GM21619 (cell line): Measurements from ENCODE around the gene RHBDF2.
A peak's percentile ranks its signal among the peaks of the same experiment; 100 is the strongest.

ENCODE experiments used
- ATAC-seq: cut with Tn5 transposase; IDR thresholded peaks from one replicate; pipeline ENCODE4 v1.9.1; 2021; ENCODE audit not compliant: unreplicated experiment

Gene RHBDF2

DNA sequence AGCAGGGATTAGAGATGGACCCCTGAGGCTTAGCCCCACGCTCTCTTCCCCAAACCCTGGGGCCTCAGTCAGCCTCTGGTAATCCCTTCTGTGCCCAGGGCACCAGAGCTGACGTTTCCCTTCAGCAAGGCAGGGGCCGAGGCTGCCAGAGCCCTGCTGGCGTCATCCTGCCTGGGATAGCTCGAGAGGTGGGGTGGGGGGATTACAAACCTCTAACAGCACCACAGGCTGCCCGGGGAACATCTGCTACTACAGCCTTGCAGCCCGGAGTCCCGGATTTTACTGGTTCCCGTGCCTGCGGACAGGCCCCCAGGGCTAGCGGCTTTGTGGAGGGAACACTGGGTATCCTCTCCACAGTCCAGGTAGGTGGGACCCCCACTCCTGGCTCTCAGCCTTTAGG lies 33.9 kb downstream of the RHBDF2 start, which contains the start of gene AANAT:
Gene AANAT, plus strand, starts transcription at position 238 of the 400 bp plus-strand sequence. CDS start 1,144 bp downstream, outside the sequence.
- ATAC-seq = no peak

DNA sequence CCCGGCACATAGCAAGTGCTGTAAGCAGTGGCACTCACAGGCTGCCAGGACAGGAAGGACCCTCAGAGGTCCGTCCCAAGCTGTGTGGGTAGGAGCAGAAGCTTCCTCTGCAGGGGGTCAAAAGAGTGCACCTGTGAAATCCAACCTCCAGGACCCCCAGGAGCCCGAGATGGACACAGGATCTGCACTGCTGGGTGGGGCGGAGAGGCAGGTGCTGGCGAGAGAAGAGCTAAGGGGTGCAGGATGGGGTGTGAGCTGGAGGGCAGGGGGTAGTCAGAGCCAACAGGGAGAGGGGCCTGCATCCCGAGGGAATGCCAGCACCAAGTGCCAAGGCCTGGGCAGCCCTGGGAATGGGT lies 34.5 kb downstream of the RHBDF2 start:
- no peak for ATAC-seq

DNA sequence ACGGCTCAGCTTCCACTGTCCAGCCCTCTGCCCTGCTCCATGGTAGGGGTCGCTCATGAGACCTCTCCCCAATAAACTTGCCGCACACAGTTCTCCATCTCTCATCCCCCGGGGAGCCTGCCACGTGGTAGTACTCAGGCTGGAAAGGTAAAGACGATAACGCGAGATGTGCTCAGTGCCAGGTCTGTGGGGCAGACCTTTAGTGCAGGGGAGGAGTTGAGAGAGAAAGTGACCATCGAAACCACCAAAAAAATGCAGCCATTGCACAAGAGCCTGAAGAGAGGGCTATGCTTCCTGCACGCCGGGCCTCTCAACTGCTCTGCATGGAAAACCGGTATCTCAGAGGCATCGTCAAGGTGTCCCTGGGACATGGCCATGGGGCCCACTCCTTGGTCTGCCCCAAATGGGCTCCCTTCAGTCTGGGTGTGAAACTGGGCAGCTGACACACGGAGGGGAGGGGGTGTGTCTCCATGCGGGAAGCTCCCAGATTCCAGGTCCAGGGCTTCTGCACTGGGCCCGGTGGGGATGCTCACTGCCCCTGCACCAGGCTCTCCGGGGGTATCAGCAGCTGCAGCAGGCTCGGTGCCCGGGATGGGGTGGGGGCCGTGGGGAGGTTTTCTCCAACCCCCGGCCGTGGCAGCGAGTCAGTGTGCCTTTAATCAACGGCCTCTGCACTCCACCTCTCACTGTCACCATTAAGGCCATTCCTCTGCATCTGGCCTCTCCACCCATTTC lies 38.5 kb downstream of the RHBDF2 start:
- ATAC-seq = no peak

DNA sequence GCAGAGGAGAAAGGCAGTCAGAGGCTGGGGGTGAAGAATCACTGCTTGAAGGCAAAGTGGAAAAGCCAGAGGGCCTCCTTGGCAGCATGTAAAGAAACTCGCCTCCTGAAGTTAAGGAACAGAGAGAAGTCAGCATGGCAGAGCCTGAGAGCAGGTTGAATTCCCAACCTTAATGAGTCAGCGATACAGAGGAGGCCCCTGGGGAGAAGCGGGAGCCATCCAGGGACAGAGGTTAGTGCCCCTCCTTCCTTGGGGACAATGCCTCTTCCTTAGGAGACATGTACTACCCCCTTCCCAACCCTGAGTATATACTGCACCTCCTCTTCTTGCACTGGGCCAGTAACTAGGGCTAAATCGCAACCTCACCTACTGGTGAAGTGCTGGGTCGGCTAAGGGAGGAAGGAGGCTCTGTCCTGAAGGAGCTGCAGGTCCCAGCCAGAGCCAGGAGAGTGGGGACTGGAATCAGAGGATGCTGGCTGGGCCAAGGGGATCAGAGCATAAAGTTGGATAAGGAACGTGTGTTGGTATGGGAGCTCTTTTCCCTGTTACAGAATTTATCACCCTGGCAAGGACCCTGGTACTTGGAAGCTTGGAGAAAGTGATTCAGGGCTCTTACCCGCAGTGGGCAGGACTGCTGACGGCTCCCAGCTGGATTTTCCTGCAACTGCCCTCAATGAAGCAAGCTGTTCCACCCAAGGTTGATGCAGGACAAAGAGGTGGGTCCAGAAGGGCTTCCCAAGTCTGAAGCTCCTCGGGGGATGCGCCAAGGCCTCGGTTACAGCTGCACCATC lies 39.3 kb downstream of the RHBDF2 start:
- no peak for ATAC-seq

DNA sequence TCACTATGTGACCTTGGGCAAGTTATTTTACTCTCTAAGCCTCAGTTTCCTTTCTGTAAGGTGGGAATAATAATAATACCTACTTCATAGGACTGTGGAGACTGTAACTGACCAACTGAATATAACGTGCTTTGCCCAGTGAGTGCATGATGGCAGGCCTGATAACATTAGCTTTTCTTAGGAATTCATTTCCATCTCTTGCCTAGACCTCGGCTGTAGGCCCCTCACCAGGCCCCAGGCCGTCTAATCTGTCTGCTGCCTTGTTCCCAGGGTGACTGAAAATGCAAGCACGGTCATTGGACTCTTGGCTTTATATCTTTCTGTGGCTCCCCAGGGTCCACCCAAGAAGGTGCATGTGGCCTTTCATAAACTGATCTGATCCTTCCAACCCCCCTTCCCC lies 41.5 kb downstream of the RHBDF2 start:
- ATAC-seq = no peak

GRCh38 chr17:76458580-76459490 lies 42.4 kb downstream of the RHBDF2 start:
- ATAC-seq = no peak

- no peak for ATAC-seq
Measured at GRCh38 chr17:76453431-76453743, 47.8 kb downstream of the RHBDF2 start.

DNA sequence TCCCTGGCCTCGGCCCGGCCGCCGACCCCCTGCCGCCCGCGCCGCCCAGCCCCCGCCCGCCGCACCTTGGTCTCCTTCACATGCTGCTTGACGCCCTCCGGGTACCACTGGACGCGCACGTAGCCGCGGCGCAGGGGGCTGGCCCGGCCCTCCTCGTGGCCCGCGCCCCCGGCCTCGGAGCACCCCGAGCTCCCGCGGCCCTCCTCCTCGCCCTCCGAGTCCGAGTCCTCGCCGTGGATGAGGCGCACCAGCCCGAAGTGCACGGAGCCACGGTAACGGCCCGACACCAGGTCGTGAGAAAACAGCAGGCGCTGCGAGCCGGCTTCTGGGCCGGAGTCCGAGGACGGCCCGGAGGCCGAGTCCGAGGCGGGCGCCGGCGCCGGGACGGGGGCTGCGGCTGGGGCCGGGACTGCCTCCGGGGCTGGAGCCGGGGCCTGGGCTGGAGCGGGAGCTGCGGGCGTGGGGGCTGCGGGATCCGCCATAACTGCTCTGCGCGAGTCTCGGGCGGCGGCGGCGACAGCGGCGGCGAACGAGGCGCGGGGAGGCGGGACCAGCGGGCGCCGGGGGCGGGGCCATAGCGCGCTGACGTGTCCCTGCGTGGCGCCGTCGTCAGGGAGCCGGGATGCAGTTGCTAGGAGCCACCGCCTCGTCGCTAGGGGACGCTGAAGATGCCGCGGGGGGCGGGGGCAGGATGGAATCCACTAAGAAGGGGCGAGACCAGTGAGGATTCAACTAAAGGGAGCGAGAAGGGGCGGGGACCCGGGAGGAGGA lies 48.4 kb downstream of the RHBDF2 start, which contains the start of gene UBE2O:
Gene UBE2O, minus strand, starts transcription at position 493 of the 771 bp plus-strand sequence. Its CDS starts 11 bp downstream, at position 482.
- peak; percentile 84 for ATAC-seq

GRCh38 chr17:76452127-76452659 lies 49.0 kb downstream of the RHBDF2 start:
- no peak for ATAC-seq

DNA sequence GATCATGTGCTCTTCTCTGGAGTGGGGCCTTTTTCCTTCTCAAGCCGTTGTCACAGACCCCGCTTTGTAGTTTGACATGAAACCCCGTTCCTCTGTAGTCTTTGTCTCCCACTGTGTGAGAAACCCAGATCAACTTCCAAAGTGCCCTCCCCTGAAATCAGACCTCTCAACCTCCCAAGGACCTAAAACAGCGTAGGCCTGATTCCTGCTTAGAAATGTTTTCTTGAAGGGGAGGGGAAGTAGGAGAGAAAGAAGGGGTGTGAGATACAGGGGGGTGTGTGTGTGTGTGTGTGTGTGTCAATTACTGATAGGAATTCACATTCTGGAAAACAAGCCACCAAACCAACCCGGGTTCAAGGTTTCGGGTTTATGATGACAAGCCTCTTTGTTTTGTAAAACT lies 49.7 kb downstream of the RHBDF2 start:
- no peak for ATAC-seq

- no peak for ATAC-seq
Measured at GRCh38 chr17:76449126-76449525, 52.1 kb downstream of the RHBDF2 start.

- no peak for ATAC-seq
Measured at GRCh38 chr17:76447931-76448652, 53.1 kb downstream of the RHBDF2 start.

DNA sequence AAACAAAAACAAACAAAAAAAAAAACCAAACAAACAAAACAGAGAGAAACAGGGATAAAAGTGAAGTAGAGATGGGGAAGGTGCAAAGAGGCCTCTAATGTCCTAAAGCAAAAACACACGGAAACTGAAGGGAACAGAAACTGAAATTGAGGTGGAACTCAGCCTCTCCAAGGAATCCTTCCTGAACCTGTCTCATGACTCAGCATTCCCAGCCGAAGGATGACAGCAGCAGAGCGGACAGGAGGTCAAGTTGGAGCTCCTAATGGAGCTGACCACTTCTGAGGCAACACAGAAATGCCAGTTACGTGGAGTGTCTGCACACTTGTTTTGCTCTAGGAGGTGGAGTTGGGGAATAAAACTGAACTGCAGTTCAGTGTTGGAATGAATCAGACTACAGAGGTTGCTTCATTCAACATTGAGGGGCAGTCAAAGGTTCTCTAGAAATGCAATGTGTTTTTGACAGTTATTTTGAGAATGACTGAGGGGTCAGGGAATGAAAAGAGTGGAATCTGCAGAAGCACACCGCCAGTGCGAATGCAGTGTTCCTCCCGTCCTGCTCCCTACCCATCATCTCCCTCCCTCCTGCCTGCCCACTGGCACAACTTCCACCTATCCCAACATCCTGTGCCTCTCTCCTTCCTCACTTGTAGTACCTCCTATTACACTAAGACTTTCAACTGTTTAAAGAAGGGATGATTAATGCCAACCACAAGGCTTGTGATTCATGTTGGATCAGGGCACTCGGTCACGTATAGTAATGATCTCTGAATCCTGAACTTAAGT lies 54.6 kb downstream of the RHBDF2 start:
- no peak for ATAC-seq

- no peak for ATAC-seq
Measured at GRCh38 chr17:76445697-76446448, 55.4 kb downstream of the RHBDF2 start.

GRCh38 chr17:76444518-76445311 lies 56.5 kb downstream of the RHBDF2 start:
- no peak for ATAC-seq

DNA sequence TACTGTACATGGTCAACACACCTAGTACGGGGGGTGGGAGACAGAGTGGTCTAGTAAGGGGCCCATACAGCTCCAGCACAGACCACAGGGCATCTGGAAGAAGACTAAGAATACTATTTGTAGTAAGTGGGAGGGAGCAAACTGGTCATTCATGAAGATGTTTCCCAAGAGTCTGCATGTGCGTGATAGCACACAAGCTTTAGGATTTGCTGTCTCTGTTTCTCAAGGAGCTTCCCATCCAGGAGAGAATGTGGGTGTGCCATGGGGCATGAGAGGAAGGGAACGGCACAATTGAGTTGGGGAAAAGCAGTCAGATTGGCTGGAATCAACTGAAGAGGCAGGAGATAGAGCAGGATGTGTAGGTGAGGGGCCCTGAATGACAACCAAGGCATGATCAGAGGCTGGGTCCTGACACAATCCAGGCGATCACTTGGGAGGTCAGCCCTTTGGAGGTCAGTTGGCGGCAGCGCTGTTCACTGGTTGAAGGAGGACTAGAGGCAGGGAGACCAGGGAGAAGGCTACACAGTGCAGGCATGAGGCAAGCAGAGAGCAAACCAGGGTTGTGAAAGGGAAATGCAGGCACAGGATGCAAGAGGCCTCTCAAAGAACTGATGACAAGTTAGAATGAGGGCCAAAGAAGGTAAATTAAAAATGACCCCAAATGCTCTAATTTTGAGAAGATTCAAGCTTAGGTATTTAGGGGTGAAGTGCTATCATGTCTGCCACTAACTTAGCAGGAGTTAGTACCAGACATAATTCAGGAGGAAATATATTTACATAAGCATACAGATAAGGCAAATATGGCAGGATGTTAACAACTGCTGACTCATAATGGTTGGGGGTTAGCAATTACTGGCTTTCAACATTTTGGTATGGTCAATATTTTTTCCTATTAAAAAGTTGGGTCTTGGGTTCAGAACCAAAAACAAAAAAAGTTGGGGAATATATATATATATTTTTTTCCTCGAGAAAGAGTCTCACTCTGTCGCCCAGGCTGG lies 58.6 kb downstream of the RHBDF2 start:
- ATAC-seq = no peak
